ENCODE data around the gene RXFP3. TPM values are rescaled to one million over a fixed set of nuclear protein-coding genes. Genes with fewer than 3 reads are reported as not detected.

The RXFP3 gene, protein sequence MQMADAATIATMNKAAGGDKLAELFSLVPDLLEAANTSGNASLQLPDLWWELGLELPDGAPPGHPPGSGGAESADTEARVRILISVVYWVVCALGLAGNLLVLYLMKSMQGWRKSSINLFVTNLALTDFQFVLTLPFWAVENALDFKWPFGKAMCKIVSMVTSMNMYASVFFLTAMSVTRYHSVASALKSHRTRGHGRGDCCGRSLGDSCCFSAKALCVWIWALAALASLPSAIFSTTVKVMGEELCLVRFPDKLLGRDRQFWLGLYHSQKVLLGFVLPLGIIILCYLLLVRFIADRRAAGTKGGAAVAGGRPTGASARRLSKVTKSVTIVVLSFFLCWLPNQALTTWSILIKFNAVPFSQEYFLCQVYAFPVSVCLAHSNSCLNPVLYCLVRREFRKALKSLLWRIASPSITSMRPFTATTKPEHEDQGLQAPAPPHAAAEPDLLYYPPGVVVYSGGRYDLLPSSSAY
- total RNA-seq = not detected in 2 replicates

GRCh38 chr5:33936381-33937016 lies at the start of gene RXFP3:
TSS of gene RXFP3 (plus strand) at chr5:33936386. CDS start at chr5:33936741, 355 bp downstream.

GRCh38 chr5:33891788-33892619 lies 44.2 kb upstream of the RXFP3 start, which contains the start of gene ADAMTS12:
TSS of gene ADAMTS12 (minus strand) at chr5:33891990. CDS start at chr5:33891856, 134 bp downstream.

DNA sequence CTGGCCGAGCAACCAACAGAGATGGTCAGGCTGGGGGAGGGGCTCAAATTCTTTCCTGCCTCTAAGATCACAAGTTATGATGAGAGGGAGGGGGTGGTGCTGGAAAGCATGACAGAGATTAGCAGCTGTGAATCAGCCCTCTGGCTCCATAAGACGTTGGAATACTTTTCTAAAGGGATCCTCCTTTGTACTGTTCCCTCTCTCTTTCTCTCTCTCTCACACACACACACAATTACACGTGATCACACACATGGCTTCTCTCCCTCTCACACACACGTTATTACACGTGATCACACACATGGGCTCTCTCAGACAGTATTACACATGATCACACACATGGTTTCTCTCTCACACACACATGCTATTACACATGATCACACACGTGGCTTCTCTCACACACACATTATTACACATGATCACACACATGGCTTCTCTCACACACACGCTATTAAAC lies 48.5 kb downstream of the RXFP3 start, which contains the start of gene SLC45A2:
TSS of gene SLC45A2 (minus strand) at position 23 of the 454 bp plus-strand sequence. CDS start 110 bp downstream, outside the sequence.

Small RNA genes lying within 50 kb of the gene (small RNA-seq; reads per million reads assigned to genes)
- gene RNU6-923P = not detected

Other genes with a start within 250 kb of the RXFP3 start
- 12.9 and 19.1 TPM in 2 replicates for gene ADAMTS12, start 44.4 kb upstream of the RXFP3 start, total RNA-seq
- gene SLC45A2, start 48.3 kb downstream of the RXFP3 start, total RNA-seq = 0.16 TPM in 1 of 2 replicates, not detected in the other
- gene AMACR, start 71.7 kb downstream of the RXFP3 start, total RNA-seq = 19.8 and 21.1 TPM in 2 replicates
- 0.36 and 1.8 TPM in 2 replicates for gene C1QTNF3, start 106.8 kb downstream of the RXFP3 start, total RNA-seq